GM21526 (cell line): ENCODE measurements around the gene THY1.
"Not testable (repeated sequence)": the region's sequence is repeated elsewhere in the genome, so short reads cannot be mapped to it uniquely, and the experiment has no call there.

Experiments
- ATAC-seq: cut with Tn5 transposase; IDR thresholded peaks from one replicate; pipeline ENCODE4 v1.9.1; 2021; ENCODE audit warnings: moderate library complexity; ENCODE audit not compliant: unreplicated experiment, low FRiP score

Gene THY1

DNA sequence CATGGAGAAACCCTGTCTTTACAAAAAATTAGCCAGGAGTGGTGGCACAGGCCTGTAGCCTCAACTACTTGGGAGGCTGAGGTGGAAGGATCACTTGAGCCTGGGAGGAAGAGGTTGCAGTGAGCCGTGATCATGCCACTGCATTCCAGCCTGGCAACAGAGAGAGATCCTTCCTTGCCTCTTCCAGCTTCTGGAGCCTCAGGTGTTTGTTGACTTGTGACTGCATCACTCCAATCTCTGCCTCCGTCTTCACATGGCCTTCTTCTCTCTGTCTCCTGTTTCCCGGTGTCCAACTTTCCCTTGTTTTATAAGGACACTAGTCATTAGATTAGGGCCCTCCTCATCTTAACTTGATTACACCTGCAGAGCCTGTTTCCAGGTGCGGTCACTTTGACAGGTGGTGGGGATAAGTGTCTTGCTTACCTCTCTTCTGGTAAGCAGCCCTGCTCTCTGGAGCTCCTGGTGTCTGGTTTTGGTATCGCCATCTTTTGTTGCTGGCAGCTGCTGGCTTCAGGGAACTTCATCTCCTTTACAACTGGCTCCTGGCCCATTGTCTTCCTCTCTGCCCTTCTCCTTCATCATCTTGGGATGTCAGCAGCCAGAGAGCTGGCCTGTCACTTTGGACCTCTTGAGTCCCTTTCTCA is 33.2 kb downstream of the THY1 start:
- no peak for ATAC-seq

DNA sequence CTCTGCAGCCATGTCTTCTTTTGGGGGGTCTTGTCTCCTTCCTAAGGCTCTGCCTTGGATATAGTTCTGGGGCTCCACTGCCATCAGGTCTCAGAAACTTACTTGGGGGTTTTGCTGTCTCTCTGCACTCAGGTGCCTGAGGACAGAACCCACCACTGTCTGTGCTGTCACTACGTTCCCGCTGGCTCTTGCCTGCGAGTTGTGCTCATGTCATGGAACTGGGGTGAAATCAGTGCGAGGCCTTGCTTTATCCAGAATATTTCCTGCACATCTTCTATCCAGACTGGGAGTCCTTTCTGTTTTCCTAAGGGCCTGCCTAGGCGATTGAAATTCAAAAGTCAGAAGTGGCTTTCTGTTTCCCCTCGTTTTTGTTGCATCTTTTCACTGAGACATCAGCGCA is 34.9 kb downstream of the THY1 start:
- no peak for ATAC-seq

DNA sequence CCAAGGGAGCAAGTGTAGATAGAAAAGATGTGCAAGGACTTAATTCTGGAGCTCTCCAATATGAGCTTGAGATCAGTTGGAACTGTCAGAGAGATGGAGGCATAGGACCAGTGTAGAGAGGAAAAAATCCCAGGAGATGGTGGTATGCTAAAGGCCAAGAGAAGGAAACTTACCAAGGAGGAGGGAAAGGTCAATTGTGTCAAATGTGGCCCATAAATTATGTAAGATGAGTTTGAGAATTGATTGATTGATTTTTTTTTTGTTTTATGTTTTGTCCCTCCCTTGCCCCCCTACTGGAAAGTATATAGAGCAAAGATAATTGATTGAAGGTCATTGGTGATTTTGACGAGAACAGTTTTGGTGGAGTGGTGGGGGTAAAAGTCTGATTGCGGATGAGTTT is 38.6 kb downstream of the THY1 start:
- ATAC-seq = no peak

DNA sequence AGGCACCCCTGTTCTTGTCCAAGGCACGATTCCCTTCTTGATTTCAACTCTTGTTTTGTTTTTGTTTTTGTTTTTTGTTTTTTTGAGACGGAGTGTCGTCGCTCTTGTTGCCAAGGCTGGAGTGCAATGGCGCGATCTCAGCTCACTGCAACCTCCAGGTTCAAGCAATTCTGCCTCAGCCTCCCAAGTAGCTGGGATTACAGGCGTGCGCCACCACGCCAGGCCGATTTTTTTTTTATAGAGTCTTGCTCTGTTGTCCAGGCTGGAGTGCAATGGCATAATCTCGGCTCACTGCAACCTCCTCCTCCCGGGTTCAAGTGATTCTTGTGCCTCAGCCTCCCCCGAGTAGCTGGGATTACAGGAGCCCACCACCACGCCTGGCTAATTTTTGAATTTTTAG is 40.5 kb downstream of the THY1 start:
- not testable (repeated sequence) for ATAC-seq

DNA sequence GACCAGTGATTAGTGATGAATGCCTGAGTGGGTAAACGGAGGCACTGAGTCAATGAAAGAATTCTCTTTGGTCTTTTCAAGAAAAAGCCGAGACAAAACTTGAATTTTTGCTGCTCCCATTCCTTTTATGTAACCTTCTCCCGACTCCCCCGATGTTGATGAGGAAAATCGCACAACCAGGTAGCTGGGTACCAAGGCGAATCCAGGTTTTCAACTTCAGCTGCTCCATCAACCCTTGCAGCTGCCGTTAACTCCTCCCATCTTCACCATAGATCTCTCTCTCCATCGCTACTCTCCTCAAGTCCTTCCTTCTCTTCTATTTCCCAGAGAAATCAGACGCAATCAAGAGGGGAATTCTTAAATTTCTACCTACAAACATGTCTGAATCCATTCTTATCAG is 40.9 kb downstream of the THY1 start:
- no peak for ATAC-seq

DNA sequence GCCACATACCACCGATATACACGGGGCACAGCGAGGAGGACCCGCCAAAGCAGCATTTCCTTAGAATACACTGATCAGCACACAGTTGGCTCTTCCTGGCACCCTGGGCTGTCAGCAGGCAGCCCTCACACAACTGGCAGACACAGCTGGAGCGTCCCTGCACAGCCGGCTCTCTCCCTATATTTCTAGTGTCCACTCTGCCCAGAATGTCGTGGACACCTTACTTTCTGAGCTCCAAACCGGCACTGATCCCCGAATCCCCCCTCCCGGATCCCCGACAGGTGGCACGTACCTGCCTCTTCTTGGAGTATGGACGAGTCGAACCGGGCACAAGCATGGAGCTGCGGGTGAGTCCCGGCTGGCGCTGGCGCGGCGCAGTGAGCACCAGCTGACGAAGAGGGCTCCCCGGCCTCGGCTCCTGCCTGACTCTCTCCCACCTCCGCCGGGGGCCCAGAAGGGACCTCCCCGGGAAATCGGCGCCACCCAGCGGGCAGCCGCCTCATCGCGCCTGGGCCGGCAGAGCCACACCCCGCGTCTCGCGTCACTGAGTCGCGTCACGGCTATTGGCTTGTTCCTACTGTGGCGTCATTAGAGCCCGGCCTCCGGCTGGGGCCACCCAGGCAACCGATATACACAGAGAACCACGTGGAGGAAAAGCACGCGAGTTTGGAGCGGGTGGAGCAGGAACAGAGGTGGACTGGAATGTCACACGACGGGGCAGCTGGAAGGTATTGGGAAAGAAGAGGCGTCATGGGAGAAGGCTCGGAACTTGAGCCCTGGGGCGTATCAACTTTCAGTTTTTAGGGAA is 41.6 kb downstream of the THY1 start, which contains the start of gene USP2:
USP2 (minus strand) TSS at position 510 of the 808 bp plus-strand sequence. CDS start 8,210 bp downstream, outside the sequence.
- ATAC-seq = peak; percentile 98

DNA sequence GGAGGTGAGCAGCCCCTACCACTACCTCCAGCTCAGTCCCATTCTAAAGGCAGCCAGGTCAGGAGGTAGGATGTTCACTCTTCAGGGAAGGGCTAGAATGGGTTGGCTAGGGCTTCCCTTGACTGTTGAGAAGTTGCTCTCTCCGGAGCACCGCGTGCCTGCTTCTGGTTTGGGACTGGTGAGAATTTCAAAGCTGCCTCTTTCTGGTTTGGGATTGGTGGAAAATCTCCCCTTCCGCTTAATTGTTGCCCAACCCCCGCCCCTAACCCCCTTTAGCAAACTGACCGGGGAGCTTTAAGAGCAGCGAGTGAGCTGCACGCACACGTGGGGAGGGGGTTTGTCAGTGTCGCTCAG is 42.2 kb downstream of the THY1 start:
- no peak for ATAC-seq

DNA sequence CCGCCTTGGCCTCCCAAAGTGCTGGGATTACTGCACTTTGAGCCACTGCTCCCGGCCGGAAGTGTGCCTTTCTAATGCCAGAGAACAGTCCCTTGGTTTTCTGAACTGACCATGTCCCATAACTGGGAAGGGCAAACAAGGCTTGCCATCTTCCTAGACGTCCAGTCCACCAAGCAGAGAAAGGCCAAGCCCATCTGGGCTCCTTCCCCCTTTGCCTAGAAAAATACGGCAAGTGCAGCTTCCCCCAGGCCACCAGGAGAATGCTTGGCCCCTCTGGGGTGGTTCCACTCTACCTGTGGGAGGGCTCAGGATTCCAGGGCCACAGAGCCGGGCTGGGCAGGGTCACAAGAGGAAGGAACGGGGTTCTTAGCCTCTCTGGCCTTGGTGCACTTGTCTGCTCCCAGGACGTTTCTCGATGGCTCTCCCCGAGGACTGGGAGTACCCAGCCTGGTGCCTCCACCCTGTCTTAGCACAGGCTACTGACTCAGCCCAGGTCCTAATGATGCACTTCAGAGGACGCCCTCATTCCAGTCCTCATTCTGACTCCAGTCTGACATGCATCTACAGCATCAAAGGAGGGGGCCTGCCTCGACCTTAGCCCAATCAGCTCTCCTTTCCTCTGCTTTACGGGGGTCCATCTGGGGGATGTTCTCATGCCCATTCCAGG is 42.7 kb downstream of the THY1 start:
- no peak for ATAC-seq

DNA sequence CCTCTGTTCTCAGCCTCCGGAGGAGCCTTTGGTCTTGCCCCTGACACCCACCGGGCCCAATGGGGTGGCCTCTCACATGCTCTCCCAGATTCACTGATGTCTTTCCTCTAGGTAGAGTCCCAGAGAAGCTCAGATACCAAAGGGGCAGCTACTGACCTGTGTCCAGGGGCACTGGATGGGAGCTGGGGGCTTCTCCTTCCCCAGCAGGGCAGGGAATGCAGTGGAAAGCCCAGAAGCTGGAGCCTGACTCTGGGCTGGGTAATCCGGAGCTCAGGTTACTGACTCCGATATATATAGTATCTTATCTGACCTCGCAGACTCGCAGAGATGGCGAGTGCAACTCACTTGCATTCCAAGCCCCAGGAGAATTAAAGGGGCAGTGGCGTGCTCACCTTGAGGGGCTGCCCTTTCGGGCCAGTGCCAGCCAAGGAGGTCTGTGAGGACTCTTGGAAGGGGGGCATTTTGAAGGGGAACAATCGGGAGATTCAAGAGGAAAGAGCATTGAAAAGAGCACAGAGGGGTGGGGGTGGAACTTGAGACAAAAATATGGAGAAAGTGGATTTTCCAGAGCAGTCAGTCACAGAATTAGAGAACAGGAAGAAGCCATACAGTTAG is 44.0 kb downstream of the THY1 start:
- ATAC-seq = no peak

DNA sequence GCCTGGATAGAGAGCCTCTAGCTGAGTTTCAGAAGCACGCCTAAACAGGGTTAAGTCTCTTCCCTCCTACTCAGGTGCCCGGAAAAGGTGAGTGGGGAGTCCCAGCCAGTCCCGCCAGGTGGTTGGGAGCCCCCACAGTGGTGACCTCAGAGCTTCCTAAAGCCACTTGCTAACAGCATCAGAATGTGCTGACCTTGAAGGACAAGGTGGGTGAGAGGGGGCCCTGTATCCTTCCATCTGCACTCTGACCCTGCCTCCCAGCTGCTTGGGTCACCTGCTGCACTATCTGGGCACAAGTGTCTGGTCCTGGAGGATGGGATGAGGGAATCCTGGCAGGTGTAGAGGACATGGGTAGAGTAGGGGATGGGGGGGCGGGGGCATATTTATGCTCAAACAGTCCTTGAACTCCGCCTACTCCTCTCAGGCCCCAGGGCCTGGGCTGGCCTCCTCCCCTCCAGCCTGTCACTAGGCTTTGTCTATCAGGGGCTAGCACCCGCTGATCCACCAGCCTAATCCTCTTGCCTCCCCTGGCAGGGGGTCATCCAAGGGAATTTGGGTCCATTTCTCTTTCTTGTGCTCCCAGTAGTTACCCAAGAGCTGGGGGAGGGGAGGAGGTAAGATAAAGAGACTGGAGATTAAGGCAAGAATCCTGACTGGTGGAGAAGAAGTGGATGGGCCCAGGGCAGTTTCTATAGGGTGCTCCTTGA is 44.9 kb downstream of the THY1 start:
- ATAC-seq = no peak

DNA sequence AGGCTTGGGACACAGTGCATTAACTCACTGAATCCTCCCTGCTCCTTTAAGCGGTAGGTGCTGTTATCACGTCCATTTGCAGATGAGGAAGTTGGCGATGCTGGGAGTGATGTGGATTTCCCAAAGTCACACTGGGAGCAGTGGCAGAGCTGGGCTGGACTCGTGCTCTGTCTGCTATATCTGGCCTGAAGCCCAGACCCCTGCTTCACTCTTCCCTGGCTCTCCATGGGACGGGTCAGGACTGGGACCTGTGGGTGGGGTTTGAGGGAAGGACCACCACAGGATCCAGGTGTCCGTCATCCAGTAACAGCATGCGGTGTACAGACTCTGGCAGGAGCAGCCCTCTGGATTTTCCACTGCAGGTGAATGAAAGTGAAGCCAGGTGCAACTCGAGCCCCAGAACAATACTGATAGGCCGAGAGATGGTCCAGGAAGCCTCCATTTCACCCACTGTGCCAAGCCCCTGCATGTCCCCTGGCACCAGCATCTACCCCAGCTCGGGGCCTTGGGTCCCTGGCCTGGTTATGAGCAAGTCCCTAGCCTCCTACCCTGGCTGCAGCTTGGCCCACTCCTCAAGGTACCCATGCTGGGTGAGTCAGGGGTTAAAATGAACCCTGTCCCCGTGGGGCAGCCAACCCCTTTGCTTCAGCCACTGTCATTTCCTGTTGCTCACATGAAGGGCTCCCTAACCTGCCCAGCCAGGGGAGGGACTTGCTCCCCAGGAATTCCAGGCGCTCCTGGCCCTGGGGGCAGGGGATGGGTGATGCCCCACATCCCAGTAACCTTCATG is 45.7 kb downstream of the THY1 start:
- no peak for ATAC-seq

DNA sequence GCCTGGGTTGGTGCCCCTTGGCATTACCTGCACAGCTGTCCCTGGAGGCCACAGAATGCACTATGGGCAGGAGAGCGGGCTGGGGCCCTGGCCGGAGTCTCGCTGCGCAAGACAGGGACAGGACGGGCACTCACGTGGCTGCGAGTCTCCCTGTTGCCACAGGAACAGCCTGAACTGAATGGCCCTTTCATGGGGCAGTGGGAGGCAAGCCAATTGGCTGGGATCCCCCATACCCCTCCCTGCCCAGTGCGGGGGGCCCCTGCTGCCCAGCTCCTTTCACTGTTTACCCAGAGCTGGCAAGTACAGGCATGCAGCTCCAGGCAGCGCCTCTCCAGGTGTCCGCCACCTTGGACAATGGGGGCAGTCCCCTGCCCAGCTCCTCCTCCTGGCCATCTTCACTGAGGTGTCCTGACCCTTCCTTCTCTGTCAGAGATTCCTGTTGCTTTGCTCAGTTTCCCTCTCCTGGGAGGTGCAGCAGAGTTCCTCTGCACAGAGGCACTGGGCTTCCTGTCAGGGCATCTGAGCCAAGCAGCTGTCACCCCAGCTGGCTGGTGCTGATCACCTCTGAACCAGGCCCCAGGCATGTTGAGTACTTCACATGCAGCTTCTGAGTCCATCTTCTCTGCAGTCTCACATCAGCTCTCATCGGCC is 46.6 kb downstream of the THY1 start:
- ATAC-seq = no peak

DNA sequence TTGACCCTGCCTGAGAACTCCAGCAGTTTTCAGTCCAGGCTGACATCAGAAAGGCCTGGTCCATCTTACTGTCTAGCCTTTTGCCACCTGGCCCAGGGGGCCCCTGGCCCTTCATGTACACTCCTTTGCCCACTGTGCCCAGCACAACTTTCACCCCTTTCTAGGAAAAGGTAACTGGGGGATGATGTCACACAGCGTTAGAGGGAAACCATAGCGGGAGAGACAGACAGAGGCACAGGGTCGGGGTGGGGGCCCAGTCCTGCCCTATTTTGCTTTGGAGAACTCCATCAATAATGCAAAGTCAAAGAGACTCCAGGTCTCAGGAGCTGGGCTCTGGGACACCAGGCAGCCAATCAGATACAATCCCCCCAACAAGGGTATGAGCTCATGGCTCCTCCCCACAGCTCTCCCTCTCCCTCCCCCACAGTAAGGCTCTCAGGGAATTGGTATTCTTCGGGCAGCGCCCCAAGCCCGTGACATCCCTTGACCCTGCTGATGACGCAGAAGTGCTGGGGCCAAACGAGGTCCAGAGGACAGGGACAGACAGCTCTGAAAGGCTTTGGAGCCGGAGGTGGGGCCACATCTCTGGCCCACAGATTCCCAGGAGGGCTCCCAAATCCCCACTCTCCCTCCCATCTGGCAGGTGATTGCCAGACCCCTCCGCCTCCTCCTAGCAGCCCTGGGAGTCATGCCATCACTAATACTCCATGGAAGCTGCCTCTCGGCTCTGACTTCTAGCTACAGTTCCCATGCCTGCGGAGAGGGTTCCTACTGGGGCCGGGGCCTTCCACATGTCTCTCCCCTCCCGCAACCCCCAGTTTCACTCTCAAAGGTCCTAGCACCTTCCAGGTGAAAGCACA is 47.4 kb downstream of the THY1 start:
- ATAC-seq = no peak

DNA sequence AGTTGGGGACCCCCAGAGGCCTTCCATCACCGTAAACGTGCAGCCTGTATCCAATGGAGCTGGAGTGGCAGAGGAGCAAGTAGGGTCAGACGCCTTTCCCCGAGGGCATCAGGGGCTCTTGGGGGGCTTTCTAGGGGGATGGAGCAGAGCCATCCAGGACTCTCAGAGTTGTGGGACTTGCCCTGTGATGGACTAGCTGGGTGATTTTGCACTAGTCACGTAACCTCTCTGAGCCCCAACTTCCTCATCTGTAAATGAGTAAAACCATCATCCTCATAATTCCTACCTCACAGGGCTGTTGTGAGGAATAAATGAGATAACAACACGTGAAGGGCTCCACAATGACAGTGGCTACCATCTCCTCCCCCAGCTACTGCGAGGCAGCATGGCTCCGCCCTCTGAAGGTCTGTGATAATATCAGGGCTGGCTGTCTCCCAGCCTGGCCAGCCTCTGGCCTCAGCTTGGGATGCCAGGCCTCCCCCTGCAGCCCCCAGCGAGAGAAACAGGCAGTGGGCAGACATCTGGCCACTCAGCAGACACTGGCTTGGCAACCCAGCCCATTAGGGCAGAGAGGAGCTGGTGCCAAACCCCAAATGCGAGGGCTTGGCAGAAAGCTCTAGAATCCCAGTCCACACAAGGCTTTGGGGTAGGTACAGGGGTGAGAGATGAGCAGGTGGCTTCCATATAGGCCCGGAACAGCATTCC is 48.2 kb downstream of the THY1 start:
- no peak for ATAC-seq

DNA sequence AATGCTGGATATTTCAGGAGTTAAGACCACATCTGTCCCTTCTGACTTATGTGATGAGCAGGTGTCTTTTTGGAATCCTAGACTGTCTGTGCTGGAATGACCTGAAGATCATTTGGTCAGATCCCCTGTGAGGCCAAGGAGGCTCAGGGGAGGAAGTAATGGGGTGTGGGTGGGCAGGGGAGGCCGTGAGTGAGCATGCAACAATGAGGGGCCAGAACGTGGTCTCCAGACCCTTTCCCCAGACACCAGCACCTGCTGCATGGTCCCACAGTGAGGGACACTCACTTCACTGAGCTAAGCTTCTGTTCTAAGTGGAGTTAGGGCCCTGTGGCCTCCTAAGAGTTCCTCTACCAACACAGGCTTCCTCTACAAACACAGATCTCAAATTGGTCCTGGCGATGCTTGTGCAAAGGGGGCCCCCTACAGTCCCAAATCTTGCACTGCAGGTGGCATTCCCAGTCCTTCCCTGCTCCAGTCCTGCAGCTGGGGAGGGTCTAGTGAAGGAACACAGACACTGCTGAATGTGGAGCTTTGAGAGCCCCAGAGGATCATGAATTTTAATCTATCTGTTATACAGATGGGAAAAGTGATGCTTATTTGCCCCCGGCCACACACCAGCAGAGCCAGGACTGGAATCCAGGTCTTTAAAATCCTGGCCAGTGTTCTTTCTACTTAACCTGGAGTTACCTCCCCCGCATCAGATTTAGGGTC is 48.9 kb downstream of the THY1 start:
- ATAC-seq = no peak

DNA sequence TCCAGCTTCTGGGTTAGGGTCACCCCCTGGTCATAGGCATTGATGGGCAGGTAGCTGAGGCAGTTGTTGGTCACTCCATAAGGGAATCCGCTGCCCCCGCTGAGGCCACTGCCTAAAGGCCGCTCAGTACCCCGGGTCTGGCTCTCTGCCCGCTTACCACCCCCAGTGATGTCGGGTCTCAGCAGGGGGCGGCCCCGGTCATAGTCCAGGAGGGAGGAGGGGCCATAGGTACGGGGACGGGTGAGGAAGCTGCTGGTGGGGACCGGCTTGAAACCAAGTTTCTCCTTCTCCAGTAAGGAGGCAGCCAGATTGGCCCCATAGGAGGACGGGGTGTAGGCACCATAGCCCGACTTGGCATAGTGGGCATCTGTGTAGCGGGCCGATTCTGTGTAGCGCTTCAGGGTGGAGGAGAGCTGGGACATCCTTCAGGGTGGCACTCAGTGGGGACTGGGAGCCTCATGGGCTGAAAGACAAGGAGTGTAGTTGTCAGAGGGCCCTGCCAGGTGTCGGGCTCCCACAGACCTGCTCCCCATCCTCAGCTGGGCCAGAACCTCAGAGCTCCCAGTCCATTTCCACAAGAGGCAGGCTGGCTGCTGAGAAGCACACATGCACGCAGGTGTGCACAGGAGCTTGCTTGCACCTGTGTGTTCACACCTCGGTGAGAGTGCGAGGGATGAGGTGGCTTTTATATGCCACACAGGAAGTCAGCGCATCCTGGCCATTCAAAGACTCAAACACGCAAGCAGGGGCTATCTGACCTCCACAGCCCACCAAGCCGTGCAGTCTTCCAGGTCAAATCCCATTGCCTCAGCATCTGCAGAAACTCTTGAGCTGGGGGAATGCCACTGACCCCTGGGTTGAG is 49.7 kb downstream of the THY1 start:
- ATAC-seq = no peak
